Neural crest cell (in vitro differentiated cells): ENCODE results near the gene BTG2. TPM values are rescaled to one million over a fixed set of nuclear protein-coding genes. Genes with fewer than 3 reads are reported as not detected.

ENCODE experiments used
- DNase-seq: peaks from one replicate; pipeline ENCODE4 v3.0.0; 2021; ENCODE audit warnings: low read depth, mixed read lengths, low spot score
- H3K27ac Mint-ChIP-seq: one replicate; pipeline ENCODE4 v1.8.0; 2021; ENCODE audit warnings: mild to moderate bottlenecking, mixed read lengths; ENCODE audit not compliant: unreplicated experiment
- H3K27me3 Mint-ChIP-seq: 2 replicates; pipeline ENCODE4 v1.8.0; 2021; ENCODE audit warnings: low read depth, mild to moderate bottlenecking, mixed read lengths
- H3K36me3 Mint-ChIP-seq: 2 replicates; pipeline ENCODE4 v1.8.0; 2021; ENCODE audit warnings: low read depth, mild to moderate bottlenecking, mixed read lengths
- H3K4me1 Mint-ChIP-seq: 2 replicates; pipeline ENCODE4 v1.8.0; 2021; ENCODE audit warnings: mixed read lengths
- H3K4me3 Mint-ChIP-seq: one replicate; pipeline ENCODE4 v1.8.0; 2021; ENCODE audit warnings: mild to moderate bottlenecking, mixed read lengths
- H3K9me3 Mint-ChIP-seq: 2 replicates; pipeline ENCODE4 v1.8.0; 2021; ENCODE audit warnings: mixed read lengths
- total RNA-seq: library from RNA; stranded (reverse); gene quantifications from 2 replicates; pipeline ENCODE4 v1.2.1, GENCODE V29; 2021
- TF ChIP-seq, protein P1 (sequence below): fragments of 200-600 bp; sonication (generic); conservative IDR thresholded peaks from 2 replicates; pipeline ENCODE4 v1.5.0; 2021; ENCODE audit warnings: antibody characterized with exemption, mild to moderate bottlenecking

The BTG2 gene
- total RNA-seq, 1 donor from 2014 or later = 18.1 TPM

DNA sequence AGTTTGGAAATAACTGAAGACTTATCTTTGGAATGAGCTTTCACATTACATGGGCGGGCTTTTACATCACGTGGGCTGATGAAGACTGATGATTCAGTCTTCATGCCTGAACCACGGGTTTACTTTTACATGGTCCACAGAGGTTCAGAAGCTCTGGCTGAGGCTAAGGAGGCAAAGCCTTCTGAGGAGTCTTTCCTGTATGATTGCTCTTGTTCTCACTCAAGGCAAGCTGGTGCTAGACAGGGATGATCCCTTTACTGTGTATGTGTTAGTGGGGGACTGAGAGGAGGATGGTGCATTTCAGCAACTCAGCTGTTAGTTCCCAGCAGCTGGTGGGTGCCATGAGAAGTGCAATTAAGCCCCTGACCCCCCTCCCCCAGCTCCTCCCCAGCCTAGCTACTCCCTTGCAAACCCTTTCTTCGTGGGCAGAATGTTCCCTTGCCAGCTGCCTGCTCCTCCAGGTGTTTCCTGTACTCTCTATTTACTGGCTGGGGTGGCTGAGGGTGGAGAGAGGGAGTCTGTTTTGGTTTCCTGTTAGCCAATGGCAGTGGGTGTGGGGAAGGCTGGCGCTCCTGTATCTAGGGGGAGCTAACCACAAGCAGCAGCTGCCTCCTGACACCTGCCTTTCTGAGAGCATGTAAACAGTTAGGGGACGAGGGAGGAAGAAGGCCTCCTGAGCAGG is 15.4 kb downstream of the BTG2 start:
- H3K27me3 Mint-ChIP-seq = no peaks in the 10 kb centered on the region

DNA sequence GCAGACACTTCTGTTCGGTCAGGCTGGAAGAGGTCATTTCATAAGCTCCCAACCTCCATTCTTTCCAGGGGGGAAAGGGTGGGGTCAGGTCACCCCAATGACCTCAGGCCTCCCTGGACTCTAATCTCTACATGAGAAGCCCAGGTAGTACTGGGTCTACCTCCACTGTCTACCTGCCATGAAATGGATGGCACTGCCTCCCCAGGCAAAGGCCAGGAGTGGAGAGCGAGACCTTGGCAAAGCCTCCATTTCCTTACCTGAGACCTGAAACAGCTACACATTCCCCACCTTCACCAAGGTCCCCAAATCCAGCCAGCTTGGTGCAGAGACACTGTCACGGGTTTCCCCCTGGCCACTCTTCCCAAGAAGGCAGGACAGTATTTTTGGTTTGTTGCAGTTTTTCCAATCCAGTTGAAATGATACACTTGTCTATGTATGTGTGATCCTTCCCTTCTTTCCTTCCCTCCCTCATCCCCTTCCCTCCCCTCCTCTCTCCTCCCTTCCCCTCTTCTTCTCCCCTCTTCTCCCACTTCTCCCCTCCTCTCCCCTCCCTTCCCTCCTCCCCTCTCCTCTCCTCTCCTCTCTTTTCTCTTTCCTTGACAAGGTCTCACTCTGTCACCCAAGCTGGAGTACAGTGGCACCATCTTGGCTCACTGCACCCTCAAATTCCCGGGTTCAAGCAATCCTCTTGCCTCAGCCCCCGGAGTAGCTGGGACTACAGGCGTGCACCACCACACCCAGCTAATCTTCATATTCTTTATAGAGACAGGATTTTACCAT is 16.1 kb downstream of the BTG2 start:
- Mint-ChIP-seq H3K27ac (no peak overlapping the region), H3K4me3 (no peak overlapping the region), H3K9me3 (no peaks in the 10 kb centered on the region), H3K27me3 (no peaks in the 10 kb centered on the region), H3K4me1 (peaks cover 45% of the 10 kb centered on the region), H3K36me3 (no peaks in the 10 kb centered on the region)
- TF ChIP-seq, protein P1, sequence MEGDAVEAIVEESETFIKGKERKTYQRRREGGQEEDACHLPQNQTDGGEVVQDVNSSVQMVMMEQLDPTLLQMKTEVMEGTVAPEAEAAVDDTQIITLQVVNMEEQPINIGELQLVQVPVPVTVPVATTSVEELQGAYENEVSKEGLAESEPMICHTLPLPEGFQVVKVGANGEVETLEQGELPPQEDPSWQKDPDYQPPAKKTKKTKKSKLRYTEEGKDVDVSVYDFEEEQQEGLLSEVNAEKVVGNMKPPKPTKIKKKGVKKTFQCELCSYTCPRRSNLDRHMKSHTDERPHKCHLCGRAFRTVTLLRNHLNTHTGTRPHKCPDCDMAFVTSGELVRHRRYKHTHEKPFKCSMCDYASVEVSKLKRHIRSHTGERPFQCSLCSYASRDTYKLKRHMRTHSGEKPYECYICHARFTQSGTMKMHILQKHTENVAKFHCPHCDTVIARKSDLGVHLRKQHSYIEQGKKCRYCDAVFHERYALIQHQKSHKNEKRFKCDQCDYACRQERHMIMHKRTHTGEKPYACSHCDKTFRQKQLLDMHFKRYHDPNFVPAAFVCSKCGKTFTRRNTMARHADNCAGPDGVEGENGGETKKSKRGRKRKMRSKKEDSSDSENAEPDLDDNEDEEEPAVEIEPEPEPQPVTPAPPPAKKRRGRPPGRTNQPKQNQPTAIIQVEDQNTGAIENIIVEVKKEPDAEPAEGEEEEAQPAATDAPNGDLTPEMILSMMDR = no peak
- DNase-seq = no peak

More for the DNA sequence above, 15.4 kb downstream of the BTG2 start:
- Mint-ChIP-seq H3K27ac (peak overlapping the region; percentile 46), H3K36me3 (no peaks in the 10 kb centered on the region), H3K9me3 (no peaks in the 10 kb centered on the region), H3K4me1 (peaks cover 38% of the 10 kb centered on the region), H3K4me3 (no peak overlapping the region)
- DNase-seq = no peak
- TF ChIP-seq, protein P1 = no peak

DNA sequence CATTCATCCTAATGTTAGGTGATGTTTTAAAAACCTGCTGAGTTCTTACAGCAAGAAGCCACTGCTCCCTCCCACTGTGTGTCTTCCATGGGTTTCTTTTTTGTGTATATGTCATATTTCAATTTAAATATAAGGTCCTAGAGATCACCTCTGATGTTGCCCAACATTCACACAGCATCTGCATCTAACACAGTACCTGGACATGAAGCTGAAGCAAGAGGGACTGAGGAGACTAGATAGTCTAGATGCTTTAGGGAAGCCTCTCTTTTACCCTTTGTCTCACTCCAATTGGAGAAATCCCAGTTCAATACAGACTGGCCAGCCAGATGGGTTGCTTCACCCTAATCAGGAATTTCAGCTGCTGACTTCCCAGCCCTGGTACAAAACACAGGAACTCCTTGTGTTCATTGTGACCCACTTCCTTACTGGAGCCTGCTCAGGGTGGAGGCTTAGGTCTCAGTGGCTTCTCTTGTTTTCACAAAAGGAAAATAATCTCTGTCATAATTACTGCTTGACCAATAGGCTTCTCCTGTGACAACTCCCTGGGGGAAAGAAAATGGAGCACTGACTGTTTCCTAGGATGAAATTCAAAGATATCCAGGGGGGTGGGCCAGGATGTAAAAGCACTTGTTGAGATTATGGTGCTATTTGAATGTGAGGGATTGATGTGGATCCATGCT is 17.3 kb downstream of the BTG2 start:
- H3K9me3 Mint-ChIP-seq = no peaks in the 10 kb centered on the region
- H3K27me3 Mint-ChIP-seq = no peaks in the 10 kb centered on the region
- no peak for DNase-seq
- no peak overlapping the region for H3K4me3 Mint-ChIP-seq
- peaks cover 54% of the 10 kb centered on the region for H3K4me1 Mint-ChIP-seq
- no peak overlapping the region for H3K27ac Mint-ChIP-seq
- TF ChIP-seq, protein P1 = no peak
- H3K36me3 Mint-ChIP-seq = no peaks in the 10 kb centered on the region

DNA sequence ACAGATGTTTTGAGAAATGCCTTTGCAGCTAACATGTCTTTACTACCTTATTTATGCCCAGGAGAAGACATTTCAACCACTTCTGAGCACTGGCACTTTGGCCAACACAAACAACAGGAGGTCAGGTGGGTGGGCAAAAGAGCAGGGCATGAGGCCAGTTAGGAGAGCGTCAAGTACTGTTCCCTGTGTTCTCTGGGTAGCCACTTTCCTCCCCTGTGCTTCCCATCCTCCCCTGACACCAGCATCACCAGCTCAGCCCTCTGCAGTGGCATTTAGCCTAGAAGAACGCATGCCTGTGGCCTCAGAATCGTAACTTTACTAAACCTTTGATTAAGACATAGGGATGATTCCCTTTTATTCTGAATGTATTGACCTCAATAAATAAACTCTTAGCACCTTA is 18.3 kb downstream of the BTG2 start:
- H3K9me3 Mint-ChIP-seq = no peaks in the 10 kb centered on the region
- peak overlapping the region; percentile 60 for H3K27ac Mint-ChIP-seq
- peaks cover 64% of the 10 kb centered on the region for H3K4me1 Mint-ChIP-seq
- TF ChIP-seq, protein P1 = no peak
- no peak for DNase-seq
- peak overlapping the region; percentile 21 for H3K4me3 Mint-ChIP-seq
- H3K36me3 Mint-ChIP-seq = no peaks in the 10 kb centered on the region
- peaks cover 4% of the 10 kb centered on the region for H3K27me3 Mint-ChIP-seq

DNA sequence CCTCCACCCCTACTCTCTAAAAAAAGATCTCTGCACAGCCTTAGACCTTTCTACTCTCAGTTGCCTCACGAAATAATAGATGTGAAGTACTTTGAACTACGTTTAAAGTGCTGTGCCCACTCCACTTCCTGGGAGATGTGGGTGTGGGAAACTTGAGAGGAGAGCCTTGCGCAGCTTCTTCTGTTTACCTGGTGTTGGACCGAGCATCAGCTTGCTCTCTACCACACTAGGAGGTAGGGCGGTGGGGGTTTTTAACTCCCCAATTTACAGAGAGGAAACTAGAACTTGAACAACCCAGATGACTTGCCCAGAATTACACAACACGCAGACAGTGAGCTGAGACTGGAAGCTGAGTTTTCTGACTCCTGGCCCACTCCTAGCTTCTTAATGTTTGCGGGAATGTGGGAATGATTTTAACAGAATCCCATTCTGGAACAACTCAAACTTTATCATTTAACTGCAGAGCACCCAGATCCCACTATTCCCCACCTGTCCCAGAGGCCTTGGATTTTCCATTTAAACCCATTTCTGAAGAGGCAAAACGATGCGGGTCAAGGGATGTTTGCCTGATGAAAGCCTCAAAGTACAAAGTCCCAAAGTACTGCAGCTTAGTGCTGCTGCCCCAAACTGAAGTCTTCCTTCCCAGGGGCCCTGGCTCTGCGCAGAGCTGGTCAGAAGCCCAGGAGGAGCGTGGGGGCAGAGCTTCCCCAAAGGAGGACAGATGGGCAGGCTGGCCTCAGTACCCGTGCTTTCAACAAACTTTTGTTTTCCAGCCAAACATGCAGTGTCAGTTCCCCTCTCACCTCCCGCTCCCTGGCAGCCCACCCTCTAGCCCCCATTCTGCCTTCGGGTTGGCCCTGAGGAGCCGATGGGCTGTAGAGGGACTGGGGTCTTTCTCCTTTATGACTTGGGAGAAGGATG is 19.0 kb downstream of the BTG2 start:
- Mint-ChIP-seq H3K4me1 (peaks cover 69% of the 10 kb centered on the region), H3K27ac (peak overlapping the region; percentile 85)

More for the DNA sequence above, 19.0 kb downstream of the BTG2 start:
- DNase-seq = no peak
- no peaks in the 10 kb centered on the region for H3K36me3 Mint-ChIP-seq
- peak overlapping the region; percentile 78 for H3K4me3 Mint-ChIP-seq
- TF ChIP-seq, protein P1 = no peak
- no peaks in the 10 kb centered on the region for H3K9me3 Mint-ChIP-seq
- peaks cover 7% of the 10 kb centered on the region for H3K27me3 Mint-ChIP-seq
